SK-N-SH (cell line): ENCODE results near the gene TTC23L. TPM values are rescaled to one million over a fixed set of nuclear protein-coding genes. Genes with fewer than 3 reads are reported as not detected.

Experiments used
- CTCF ChIA-PET: fragments of 300-600, 350-600 bp; formaldehyde crosslinking; extraction: SDS; loops from one replicate; lab custom pipeline; 2021; lab: Yijun Ruan, JAX
- POLR2A ChIA-PET: fragments of 350-600 bp; sonication (Branson Sonifier 250); formaldehyde crosslinking; extraction: SDS; loops from one replicate; lab custom pipeline; 2020; ENCODE audit warnings: antibody characterized with exemption, inconsistent platforms; lab: Yijun Ruan, JAX
- DNase-seq: peaks from one replicate; pipeline ENCODE4 v3.0.0; 2012
- H2AFZ ChIP-seq: fragments of 200-600 bp; sonication (generic); 2 replicates; pipeline ENCODE4 v1.8.1; 2016; ENCODE audit warnings: antibody characterized with exemption, mild to moderate bottlenecking, low read depth
- H3F3A ChIP-seq: fragments of 200-600 bp; sonication (generic); replicated peaks from 2 replicates; pipeline ENCODE3; 2016; ENCODE audit warnings: antibody characterized with exemption, mild to moderate bottlenecking; ENCODE audit not compliant: insufficient read depth
- H3K27ac ChIP-seq, 2 experiments: fragments of 200-500 bp in 1 of 2; fragments of 200-600 bp in 1 of 2; sonication (Bioruptor generic) in 1 of 2; sonication (generic), shearing (Covaris generic) in 1 of 2; 2 replicates each; pipeline versions ENCODE4 v1.5.1 to v1.6.1; 2014 to 2016; ENCODE audit warnings: low read depth in 2 of 2, inconsistent platforms in 1 of 2, low read length in 1 of 2, mild to moderate bottlenecking in 1 of 2, mixed read lengths in 1 of 2
- H3K27me3 ChIP-seq: fragments of 200-600 bp; sonication (generic), shearing (Covaris generic); 2 replicates; pipeline ENCODE4 v1.6.1; 2016; ENCODE audit warnings: mixed run types; ENCODE audit not compliant: insufficient read depth
- H3K36me3 ChIP-seq, 2 experiments: fragments of 200-500 bp in 1 of 2; fragments of 200-600 bp in 1 of 2; sonication (Bioruptor generic) in 1 of 2; sonication (generic) in 1 of 2; replicated peaks in 1 of 2; 2 replicates each; pipeline versions ENCODE3 to v1.5.1; 2014 to 2016; ENCODE audit warnings: low read length in 1 of 2, mild to moderate bottlenecking in 1 of 2; ENCODE audit not compliant: insufficient read depth in 2 of 2, control insufficient read depth in 1 of 2
- H3K4me1 ChIP-seq, 2 experiments: fragments of 200-500 bp in 1 of 2; fragments of 200-600 bp in 1 of 2; sonication (Bioruptor generic) in 1 of 2; sonication (generic), shearing (Covaris generic) in 1 of 2; 2 replicates each; pipeline versions ENCODE4 v1.5.1 to v1.6.1; 2014 to 2016; ENCODE audit warnings: low read depth in 1 of 2, low read length in 1 of 2, mixed run types in 1 of 2; ENCODE audit not compliant: insufficient read depth in 2 of 2, control insufficient read depth in 1 of 2
- H3K4me2 ChIP-seq: fragments of 200-600 bp; sonication (generic), shearing (Covaris generic); 2 replicates; pipeline ENCODE4 v1.6.1; 2017; ENCODE audit warnings: mixed run types
- H3K4me3 ChIP-seq, 2 experiments: fragments of 200-500 bp in 1 of 2; fragments of 200-600 bp in 1 of 2; sonication (Bioruptor generic) in 1 of 2; sonication (generic), shearing (Covaris generic) in 1 of 2; 2 replicates each; pipeline versions ENCODE4 v1.5.1 to v1.8.1; 2014 to 2016; ENCODE audit warnings: low read depth in 2 of 2, inconsistent platforms in 1 of 2, low read length in 1 of 2, mild to moderate bottlenecking in 1 of 2, mixed read lengths in 1 of 2, moderate library complexity in 1 of 2
- H3K79me2 ChIP-seq: fragments of 200-600 bp; sonication (generic); 2 replicates; pipeline ENCODE4 v1.8.1; 2017; ENCODE audit warnings: mild to moderate bottlenecking; ENCODE audit not compliant: insufficient read depth
- H3K9ac ChIP-seq: fragments of 200-600 bp; sonication (generic); 2 replicates; pipeline ENCODE4 v1.6.1; 2017; ENCODE audit warnings: mixed run types
- H3K9me2 ChIP-seq: fragments of 200-600 bp; sonication (generic); 2 replicates; pipeline ENCODE4 v1.6.1; 2017; ENCODE audit warnings: mixed run types
- H3K9me3 ChIP-seq: fragments of 200-600 bp; sonication (generic); 2 replicates; pipeline ENCODE4 v1.6.1; 2017; ENCODE audit warnings: mixed run types, mild to moderate bottlenecking, moderate library complexity
- H4K20me1 ChIP-seq: fragments of 200-600 bp; sonication (generic); 2 replicates; pipeline ENCODE4 v1.6.1; 2017; ENCODE audit warnings: mild to moderate bottlenecking, mixed run types; ENCODE audit not compliant: insufficient read depth
- ELF1 ChIP-seq: IDR thresholded peaks from 2 replicates; pipeline ENCODE4 v1.4.0; 2012
- EP300 ChIP-seq, 2 experiments: IDR thresholded peaks; 2 replicates each; pipeline versions ENCODE4 v1.4.0 to v1.6.1; 2012; ENCODE audit warnings: borderline replicate concordance in 1 of 2, low read depth in 1 of 2, low read length in 1 of 2
- EZH2phosphoT487 ChIP-seq: fragments of 200-600 bp; sonication (generic); IDR thresholded peaks from 2 replicates; pipeline ENCODE4 v1.6.1; 2017; ENCODE audit warnings: low read depth, mixed run types, mild to moderate bottlenecking, antibody characterized with exemption, moderate library complexity, borderline replicate concordance
- FOSL2 ChIP-seq: IDR thresholded peaks from 2 replicates; pipeline ENCODE4 v1.4.0; 2012; ENCODE audit warnings: low read depth, mild to moderate bottlenecking, moderate library complexity, borderline replicate concordance
- FOXJ3 ChIP-seq: sonication (generic); formaldehyde crosslinking; IDR thresholded peaks from 2 replicates; pipeline ENCODE4 v1.5.1; 2020; ENCODE audit warnings: mild to moderate bottlenecking, missing genetic modification reagents
- GATA2 ChIP-seq: sonication (generic); formaldehyde crosslinking; IDR thresholded peaks from 2 replicates; pipeline ENCODE4 v1.5.0; 2020; ENCODE audit warnings: mild to moderate bottlenecking, missing genetic modification reagents
- JUND ChIP-seq: IDR thresholded peaks from 2 replicates; pipeline ENCODE4 v1.4.0; 2012
- NRF1 ChIP-seq: IDR thresholded peaks from 2 replicates; pipeline ENCODE4 v1.6.1; 2012; ENCODE audit warnings: low read depth, mild to moderate bottlenecking, low read length
- RAD21 ChIP-seq: IDR thresholded peaks from 2 replicates; pipeline ENCODE4 v1.6.1; 2012; ENCODE audit warnings: mild to moderate bottlenecking, low read length
- RCOR1 ChIP-seq: fragments of 150-350 bp; IDR thresholded peaks from 2 replicates; pipeline ENCODE4 v1.6.1; 2017; ENCODE audit warnings: antibody characterized with exemption, low read length
- REST ChIP-seq: IDR thresholded peaks from 2 replicates; pipeline ENCODE4 v1.6.1; 2012; ENCODE audit warnings: mild to moderate bottlenecking, low read depth, low read length, moderate library complexity
- SIN3A ChIP-seq: IDR thresholded peaks from 2 replicates; pipeline ENCODE4 v1.6.1; 2012; ENCODE audit warnings: low read depth, mild to moderate bottlenecking, low read length, moderate library complexity, borderline replicate concordance
- SMC3 ChIP-seq: IDR thresholded peaks from 2 replicates; pipeline ENCODE4 v1.6.1; 2012; ENCODE audit warnings: low read depth, low read length, improper control_type of control experiment
- TAF1 ChIP-seq: IDR thresholded peaks from 2 replicates; pipeline ENCODE4 v1.6.1; 2012; ENCODE audit warnings: low read depth, mild to moderate bottlenecking, low read length, moderate library complexity, borderline replicate concordance
- USF1 ChIP-seq: IDR thresholded peaks from 2 replicates; pipeline ENCODE4 v1.4.0; 2012; ENCODE audit warnings: low read depth, borderline replicate concordance
- WGBS: methylation state at CpG from one replicate; pipeline ENCODE4 v1.1.6; 2017; ENCODE audit warnings: low lambda C conversion rate; 5-methylcytosine and 5-hydroxymethylcytosine counted together
- polyA plus RNA-seq, 3 experiments: library from polyadenylated mRNA; depleted of rRNA; stranded (reverse); fragments of >200 nt; gene quantifications; 2 replicates each; pipeline ENCODE4 v1.2.3, GENCODE V29; 2012
- TF ChIP-seq, protein P1 (sequence below): IDR thresholded peaks from 2 replicates; pipeline ENCODE4 v1.4.0; 2012; ENCODE audit warnings: low read depth, borderline replicate concordance

The TTC23L gene
- polyA plus RNA-seq, 1 of the 3 experiments (the other 2 are of a cell fraction), result 0.49 TPM

- DNase-seq, result no peak
- Histone ChIP-seq H4K20me1 (no peaks in the 10 kb centered on the region), H3K9me2 (no peaks in the 10 kb centered on the region), H3F3A (peaks cover 27% of the 10 kb centered on the region), H3K4me2 (no peak overlapping the region), H3K9me3 (no peaks in the 10 kb centered on the region), H3K79me2 (no peaks in the 10 kb centered on the region), H3K4me1 (no peaks in the 10 kb centered on the region), H3K36me3 (peaks cover 53 to 55% of the 10 kb centered on the region in 2 experiments), H3K27ac (no peak overlapping the region), H3K9ac (no peak overlapping the region), H2AFZ (no peak overlapping the region), H3K27me3 (no peaks in the 10 kb centered on the region), H3K4me3 (no peak overlapping the region)
- 94% methylated on average over 5 of the region's 5 CpGs for WGBS
- ChIA-PET POLR2A (no interaction called here), CTCF (no interaction called here)
- TF ChIP-seq TAF1 (no peak), EP300 (IDR thresholded peaks at IDR 0.05; ENCODE audit: borderline replicate concordance in 1 of 2, low read depth in 1 of 2, low read length in 1 of 2) (no peak), RAD21 (no peak), SIN3A (no peak), REST (no peak), JUND (no peak), SMC3 (no peak), NRF1 (no peak), USF1 (no peak), ELF1 (no peak), GATA2 (CRISPR knock-in tag) (no peak), FOSL2 (no peak), EZH2phosphoT487 (no peak), RCOR1 (no peak), FOXJ3 (no peak)
- TF ChIP-seq, protein P1, sequence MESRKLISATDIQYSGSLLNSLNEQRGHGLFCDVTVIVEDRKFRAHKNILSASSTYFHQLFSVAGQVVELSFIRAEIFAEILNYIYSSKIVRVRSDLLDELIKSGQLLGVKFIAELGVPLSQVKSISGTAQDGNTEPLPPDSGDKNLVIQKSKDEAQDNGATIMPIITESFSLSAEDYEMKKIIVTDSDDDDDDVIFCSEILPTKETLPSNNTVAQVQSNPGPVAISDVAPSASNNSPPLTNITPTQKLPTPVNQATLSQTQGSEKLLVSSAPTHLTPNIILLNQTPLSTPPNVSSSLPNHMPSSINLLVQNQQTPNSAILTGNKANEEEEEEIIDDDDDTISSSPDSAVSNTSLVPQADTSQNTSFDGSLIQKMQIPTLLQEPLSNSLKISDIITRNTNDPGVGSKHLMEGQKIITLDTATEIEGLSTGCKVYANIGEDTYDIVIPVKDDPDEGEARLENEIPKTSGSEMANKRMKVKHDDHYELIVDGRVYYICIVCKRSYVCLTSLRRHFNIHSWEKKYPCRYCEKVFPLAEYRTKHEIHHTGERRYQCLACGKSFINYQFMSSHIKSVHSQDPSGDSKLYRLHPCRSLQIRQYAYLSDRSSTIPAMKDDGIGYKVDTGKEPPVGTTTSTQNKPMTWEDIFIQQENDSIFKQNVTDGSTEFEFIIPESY, result no peak
Measured at GRCh38 chr5:34832568-34832967, 6.4 kb upstream of the TTC23L start.
